ENCODE measurements around the gene DERA. TPM values are rescaled to one million over a fixed set of nuclear protein-coding genes. Genes with fewer than 3 reads are reported as not detected.

DERA gene
- total and polyA plus RNA-seq, 2 donors from 2014 or later = 40.2 to 59.5 TPM

GRCh38 chr12:15996948-15997347 is 85.8 kb downstream of the DERA start:
- Histone ChIP-seq H3K36me3 (ENCODE audit: control insufficient read depth in 2 of 3, insufficient read depth in 3 of 3, low read length in 3 of 3) (no peaks in the 10 kb centered on the region), H3K4me3 (ENCODE audit: low read length in 3 of 3) (no peak overlapping the region), H3K9ac (ENCODE audit: low read length in 3 of 3) (no peak overlapping the region), H3K4me1 (ENCODE audit: control insufficient read depth in 2 of 3, insufficient read depth in 2 of 3, low read depth in 1 of 3, low read length in 3 of 3) (peaks cover 0 to 13% (median 4%) of the 10 kb centered on the region in 3 donors), H3K9me3 (ENCODE audit: control insufficient read depth in 2 of 3, insufficient read depth in 1 of 3, low read length in 3 of 3) (no peaks in the 10 kb centered on the region), H3K27me3 (ENCODE audit: control insufficient read depth, insufficient read depth, low read length) (no peaks in the 10 kb centered on the region), H3K27ac (ENCODE audit: low read depth in 2 of 2, low read length in 2 of 2) (no peak overlapping the region)
- intact Hi-C loops (cut with DNase I) = no loop called here
- DNase-seq = no peak
- no peak for FAIRE-seq
- TF ChIP-seq CTCF (IDR thresholded peaks at IDR 0.05; ENCODE audit: borderline replicate concordance, extremely low read depth, insufficient read depth) = no peak

- no peaks in the 10 kb centered on the region for H3K36me3 ChIP-seq (ENCODE audit: control insufficient read depth in 2 of 3, insufficient read depth in 3 of 3, low read length in 3 of 3)
- no peaks in the 10 kb centered on the region for H3K27me3 ChIP-seq (ENCODE audit: control insufficient read depth, insufficient read depth, low read length)
- H3K9ac ChIP-seq (ENCODE audit: low read length in 3 of 3) = no peak overlapping the region
- no peak for TF ChIP-seq CTCF (IDR thresholded peaks at IDR 0.05; ENCODE audit: borderline replicate concordance, extremely low read depth, insufficient read depth)
- H3K4me3 ChIP-seq (ENCODE audit: low read length in 3 of 3) = no peak overlapping the region
- DNase-seq (no peak), FAIRE-seq (no peak)
- peaks cover 0 to 13% (median 4%) of the 10 kb centered on the region in 3 donors for H3K4me1 ChIP-seq (ENCODE audit: control insufficient read depth in 2 of 3, insufficient read depth in 2 of 3, low read depth in 1 of 3, low read length in 3 of 3)
- H3K27ac ChIP-seq (ENCODE audit: low read depth in 2 of 2, low read length in 2 of 2) = no peak overlapping the region
- H3K9me3 ChIP-seq (ENCODE audit: control insufficient read depth in 2 of 3, insufficient read depth in 1 of 3, low read length in 3 of 3) = no peaks in the 10 kb centered on the region
- intact Hi-C loops (cut with DNase I) = no loop called here
These were observed 86.8 kb downstream of the DERA start for GRCh38 chr12:15997910-15998309.

- H3K27ac ChIP-seq (ENCODE audit: low read depth in 2 of 2, low read length in 2 of 2) = no peak overlapping the region
- TF ChIP-seq CTCF (IDR thresholded peaks at IDR 0.05; ENCODE audit: borderline replicate concordance, extremely low read depth, insufficient read depth) = no peak
- no peaks in the 10 kb centered on the region for H3K27me3 ChIP-seq (ENCODE audit: control insufficient read depth, insufficient read depth, low read length)
- H3K4me3 ChIP-seq (ENCODE audit: low read length in 3 of 3) = no peak overlapping the region
- intact Hi-C loops (cut with DNase I) = no loop called here
- no peak overlapping the region for H3K9ac ChIP-seq (ENCODE audit: low read length in 3 of 3)
- no peaks in the 10 kb centered on the region for H3K36me3 ChIP-seq (ENCODE audit: control insufficient read depth in 2 of 3, insufficient read depth in 3 of 3, low read length in 3 of 3)
- DNase-seq (no peak), FAIRE-seq (no peak)
- no peaks in the 10 kb centered on the region for H3K9me3 ChIP-seq (ENCODE audit: control insufficient read depth in 2 of 3, insufficient read depth in 1 of 3, low read length in 3 of 3)
- peaks cover 0 to 5% (median 0%) of the 10 kb centered on the region in 3 donors for H3K4me1 ChIP-seq (ENCODE audit: control insufficient read depth in 2 of 3, insufficient read depth in 2 of 3, low read depth in 1 of 3, low read length in 3 of 3)
These were observed 91.7 kb downstream of the DERA start for GRCh38 chr12:16002880-16003279.

- intact Hi-C loops (cut with DNase I) = no loop called here
- Histone ChIP-seq H3K4me3 (ENCODE audit: low read length in 3 of 3) (no peak overlapping the region), H3K9me3 (ENCODE audit: control insufficient read depth in 2 of 3, insufficient read depth in 1 of 3, low read length in 3 of 3) (no peaks in the 10 kb centered on the region), H3K36me3 (ENCODE audit: control insufficient read depth in 2 of 3, insufficient read depth in 3 of 3, low read length in 3 of 3) (no peaks in the 10 kb centered on the region), H3K4me1 (ENCODE audit: control insufficient read depth in 2 of 3, insufficient read depth in 2 of 3, low read depth in 1 of 3, low read length in 3 of 3) (peaks cover 0 to 5% (median 0%) of the 10 kb centered on the region in 3 donors), H3K27me3 (ENCODE audit: control insufficient read depth, insufficient read depth, low read length) (no peaks in the 10 kb centered on the region), H3K27ac (ENCODE audit: low read depth in 2 of 2, low read length in 2 of 2) (no peak overlapping the region), H3K9ac (ENCODE audit: low read length in 3 of 3) (no peak overlapping the region)
- no peak for TF ChIP-seq CTCF (IDR thresholded peaks at IDR 0.05; ENCODE audit: borderline replicate concordance, extremely low read depth, insufficient read depth)
- no peak for FAIRE-seq
- DNase-seq = no peak
These were observed 92.3 kb downstream of the DERA start for GRCh38 chr12:16003460-16003859.

Measured in kidney (tissue), 14 donors.